Glutamatergic neuron (in vitro differentiated cells): Measurements from ENCODE around the gene B4GALT5. TPM values are rescaled to one million over a fixed set of nuclear protein-coding genes. Genes with fewer than 3 reads are reported as not detected.
"Not testable (repeated sequence)": the region's sequence is repeated elsewhere in the genome, so short reads cannot be mapped to it uniquely, and the experiment has no call there.

Source experiments
- DNase-seq: peaks from one replicate; pipeline ENCODE4 v3.0.0; 2022
- H3K27ac Mint-ChIP-seq: one replicate; pipeline ENCODE4 v1.8.0; 2020; ENCODE audit warnings: mild to moderate bottlenecking, mixed read lengths, inconsistent platforms; ENCODE audit not compliant: unreplicated experiment
- H3K27me3 Mint-ChIP-seq: one replicate; pipeline ENCODE4 v1.8.0; 2020; ENCODE audit warnings: mild to moderate bottlenecking, moderate library complexity, mixed read lengths, inconsistent platforms; ENCODE audit not compliant: unreplicated experiment
- H3K36me3 Mint-ChIP-seq: one replicate; pipeline ENCODE4 v1.8.0; 2020; ENCODE audit warnings: mild to moderate bottlenecking, mixed read lengths, inconsistent platforms; ENCODE audit not compliant: unreplicated experiment
- H3K4me1 Mint-ChIP-seq: one replicate; pipeline ENCODE4 v1.8.0; 2020; ENCODE audit warnings: mild to moderate bottlenecking, low read depth, mixed read lengths, inconsistent platforms; ENCODE audit not compliant: unreplicated experiment
- H3K4me3 Mint-ChIP-seq: one replicate; pipeline ENCODE4 v1.8.0; 2020; ENCODE audit warnings: mild to moderate bottlenecking, mixed read lengths, inconsistent platforms; ENCODE audit not compliant: unreplicated experiment
- H3K9me3 Mint-ChIP-seq: one replicate; pipeline ENCODE4 v1.8.0; 2020; ENCODE audit warnings: mild to moderate bottlenecking, moderate library complexity, mixed read lengths, inconsistent platforms; ENCODE audit not compliant: unreplicated experiment
- total RNA-seq: library from RNA; stranded (reverse); fragmentation: NEBNext Ultra II Directional; extraction: Animal tissue kit (Norgen Biotek cat#: 25700); gene quantifications from one replicate; pipeline ENCODE4 v1.2.1, GENCODE V29; 2021; ENCODE audit not compliant: unreplicated experiment
- TF ChIP-seq, protein P1 (sequence below): fragments of 200-600 bp; sonication (generic); IDR thresholded peaks from one replicate; pipeline ENCODE4 v1.5.0; 2021; ENCODE audit not compliant: partially characterized antibody, unreplicated experiment

The B4GALT5 gene
- total RNA-seq, 1 donor from 2014 or later = 61.3 TPM

DNA sequence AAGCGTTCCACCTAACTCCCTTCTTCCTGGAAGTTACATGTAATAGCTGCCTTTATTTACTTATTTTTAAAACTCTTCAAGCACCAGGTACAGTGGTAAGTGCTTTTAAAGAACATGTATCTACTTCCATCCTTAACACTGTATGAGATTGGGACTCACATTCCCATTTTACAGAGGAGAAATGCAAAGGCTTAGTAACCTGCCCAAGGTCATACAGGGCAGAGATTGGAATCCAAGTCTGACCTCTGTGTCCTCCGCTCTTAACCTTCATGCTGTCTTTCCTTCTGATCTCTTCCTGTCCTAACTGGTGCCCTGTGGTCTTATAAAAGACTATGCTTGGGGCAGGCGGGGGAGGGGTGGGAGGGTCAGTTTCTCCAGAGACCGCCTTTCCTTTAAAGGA, 1.6 kb downstream of the B4GALT5 start:
- H3K36me3 Mint-ChIP-seq = no peaks in the 10 kb centered on the region
- H3K9me3 Mint-ChIP-seq = peaks cover 7% of the 10 kb centered on the region
- no peak overlapping the region for H3K27ac Mint-ChIP-seq
- peaks cover 14% of the 10 kb centered on the region for H3K4me1 Mint-ChIP-seq
- peak overlapping the region; percentile 93 for H3K4me3 Mint-ChIP-seq
- TF ChIP-seq, protein P1, sequence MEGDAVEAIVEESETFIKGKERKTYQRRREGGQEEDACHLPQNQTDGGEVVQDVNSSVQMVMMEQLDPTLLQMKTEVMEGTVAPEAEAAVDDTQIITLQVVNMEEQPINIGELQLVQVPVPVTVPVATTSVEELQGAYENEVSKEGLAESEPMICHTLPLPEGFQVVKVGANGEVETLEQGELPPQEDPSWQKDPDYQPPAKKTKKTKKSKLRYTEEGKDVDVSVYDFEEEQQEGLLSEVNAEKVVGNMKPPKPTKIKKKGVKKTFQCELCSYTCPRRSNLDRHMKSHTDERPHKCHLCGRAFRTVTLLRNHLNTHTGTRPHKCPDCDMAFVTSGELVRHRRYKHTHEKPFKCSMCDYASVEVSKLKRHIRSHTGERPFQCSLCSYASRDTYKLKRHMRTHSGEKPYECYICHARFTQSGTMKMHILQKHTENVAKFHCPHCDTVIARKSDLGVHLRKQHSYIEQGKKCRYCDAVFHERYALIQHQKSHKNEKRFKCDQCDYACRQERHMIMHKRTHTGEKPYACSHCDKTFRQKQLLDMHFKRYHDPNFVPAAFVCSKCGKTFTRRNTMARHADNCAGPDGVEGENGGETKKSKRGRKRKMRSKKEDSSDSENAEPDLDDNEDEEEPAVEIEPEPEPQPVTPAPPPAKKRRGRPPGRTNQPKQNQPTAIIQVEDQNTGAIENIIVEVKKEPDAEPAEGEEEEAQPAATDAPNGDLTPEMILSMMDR = no peak
- no peak for DNase-seq
- H3K27me3 Mint-ChIP-seq = peaks cover 5% of the 10 kb centered on the region

DNA sequence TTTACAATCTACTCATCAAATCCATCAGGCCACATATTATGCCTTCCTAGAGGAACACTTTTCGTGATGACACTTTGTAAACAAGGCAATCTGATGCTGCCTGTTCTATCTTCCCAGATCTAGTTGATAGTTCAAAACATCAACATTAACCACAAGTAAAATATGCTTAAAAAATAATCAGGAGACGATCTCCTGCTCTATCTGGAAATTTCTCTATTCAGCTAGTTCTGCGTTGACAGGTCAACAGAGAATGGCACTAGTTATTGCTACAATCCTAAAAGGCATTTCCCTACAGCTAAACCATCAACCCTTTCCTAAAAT, 2.1 kb downstream of the B4GALT5 start:
- peaks cover 19% of the 10 kb centered on the region for H3K4me1 Mint-ChIP-seq
- no peaks in the 10 kb centered on the region for H3K36me3 Mint-ChIP-seq
- H3K27ac Mint-ChIP-seq = no peak overlapping the region
- peak overlapping the region; percentile 93 for H3K4me3 Mint-ChIP-seq
- peaks cover 7% of the 10 kb centered on the region for H3K9me3 Mint-ChIP-seq
- peaks cover 5% of the 10 kb centered on the region for H3K27me3 Mint-ChIP-seq
- TF ChIP-seq, protein P1 = no peak
- DNase-seq = no peak

- Mint-ChIP-seq H3K27ac (no peak overlapping the region), H3K27me3 (peaks cover 5% of the 10 kb centered on the region), H3K9me3 (peaks cover 7% of the 10 kb centered on the region), H3K4me3 (peak overlapping the region; percentile 93), H3K4me1 (peaks cover 24% of the 10 kb centered on the region), H3K36me3 (no peaks in the 10 kb centered on the region)
- no peak for DNase-seq
- TF ChIP-seq, protein P1 = no peak
Observed at GRCh38 chr20:49710971-49711666, 2.6 kb downstream of the B4GALT5 start.

GRCh38 chr20:49707118-49707517, 6.6 kb downstream of the B4GALT5 start:
- DNase-seq = no peak
- H3K9me3 Mint-ChIP-seq = no peaks in the 10 kb centered on the region
- H3K27me3 Mint-ChIP-seq = peaks cover under 1% of the 10 kb centered on the region
- no peaks in the 10 kb centered on the region for H3K36me3 Mint-ChIP-seq
- TF ChIP-seq, protein P1 = no peak
- peaks cover 34% of the 10 kb centered on the region for H3K4me1 Mint-ChIP-seq
- no peak overlapping the region for H3K27ac Mint-ChIP-seq
- no peak overlapping the region for H3K4me3 Mint-ChIP-seq

DNA sequence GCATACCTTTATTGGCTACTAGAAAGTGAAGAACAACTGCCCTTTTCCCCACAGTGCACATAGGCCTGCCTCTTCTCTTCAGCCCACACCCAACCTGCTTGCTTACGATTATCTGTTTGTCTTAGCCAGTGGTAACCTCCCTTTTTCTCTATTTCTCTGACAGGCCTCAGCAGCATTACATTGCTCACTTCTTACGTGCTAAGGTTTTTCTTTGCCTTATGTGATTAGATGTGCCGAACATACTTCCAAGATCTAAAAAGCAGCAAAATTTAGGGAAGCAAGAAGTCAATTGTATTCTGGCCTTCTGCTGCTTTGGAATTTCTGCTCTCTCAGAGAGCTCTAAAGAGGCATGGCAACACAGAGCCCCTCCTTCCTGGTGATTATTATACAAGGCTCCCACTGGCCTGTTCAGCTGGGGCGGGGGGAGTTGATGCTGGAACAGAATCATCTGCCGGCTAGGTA, 7.0 kb downstream of the B4GALT5 start:
- DNase-seq = no peak
- Mint-ChIP-seq H3K27me3 (peaks cover 1% of the 10 kb centered on the region), H3K9me3 (peaks cover 2% of the 10 kb centered on the region), H3K4me3 (no peak overlapping the region), H3K4me1 (peaks cover 34% of the 10 kb centered on the region), H3K36me3 (no peaks in the 10 kb centered on the region), H3K27ac (no peak overlapping the region)
- TF ChIP-seq, protein P1 = no peak

DNA sequence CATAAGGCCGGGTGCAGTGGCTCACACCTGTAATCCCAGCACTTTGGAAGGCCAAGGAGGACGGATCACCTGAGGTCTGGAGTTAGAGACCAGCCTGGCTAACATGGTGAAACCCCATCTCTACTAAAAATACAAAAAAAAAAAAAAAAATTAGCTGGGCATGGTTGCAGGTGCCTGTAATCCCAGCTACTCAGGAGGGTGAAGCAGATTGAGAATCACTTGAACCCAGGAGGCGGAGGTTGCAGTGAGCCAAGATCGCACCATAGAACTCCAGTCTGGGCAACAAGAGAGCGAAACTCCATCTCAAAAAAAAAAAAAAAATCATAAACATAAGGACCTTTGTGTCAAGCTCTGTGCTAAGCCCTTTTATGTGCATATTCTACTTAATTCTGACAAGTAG, 7.8 kb downstream of the B4GALT5 start:
- DNase-seq, H3K27me3 Mint-ChIP-seq, H3K9me3 Mint-ChIP-seq, H3K27ac Mint-ChIP-seq, H3K4me3 Mint-ChIP-seq, H3K36me3 Mint-ChIP-seq: not testable (repeated sequence)
- H3K4me1 Mint-ChIP-seq = peaks cover 35% of the 10 kb centered on the region
